Measurements from ENCODE around the gene FXYD6. TPM values are rescaled to one million over a fixed set of nuclear protein-coding genes. Genes with fewer than 3 reads are reported as not detected.

Gene FXYD6
- total RNA-seq, 2 experiments from 2014 or later, result not detected

- DNase-seq (ENCODE audit: low spot score), result no peak
- TF ChIP-seq EZH2phosphoT487 (IDR thresholded peaks at IDR 0.05; ENCODE audit: borderline replicate concordance, low read depth, low read length) (no peak), CTCF (conservative IDR thresholded peaks at IDR 0.05; ENCODE audit: low read length) (no peak)
- Histone ChIP-seq H3K36me3 (ENCODE audit: insufficient read depth, low read length) (no peaks in the 10 kb centered on the region), H4K20me1 (ENCODE audit: insufficient read depth, low read length) (no peaks in the 10 kb centered on the region), H3K4me1 (ENCODE audit: insufficient read depth, low read length, poor library complexity, severe bottlenecking) (no peaks in the 10 kb centered on the region), H2AFZ (ENCODE audit: low read length) (no peak overlapping the region), H3K79me2 (ENCODE audit: insufficient read depth, low read depth, low read length) (no peaks in the 10 kb centered on the region), H3K9me2 (ENCODE audit: insufficient read depth, low read length) (no peaks in the 10 kb centered on the region), H3K9me3 (ENCODE audit: low read length) (no peaks in the 10 kb centered on the region), H3K4me2 (ENCODE audit: low read length) (no peak overlapping the region), H3K27ac (ENCODE audit: low read depth, low read length, poor library complexity, severe bottlenecking) (no peak overlapping the region), H3K4me3 (ENCODE audit: low read depth, low read length, poor library complexity, severe bottlenecking) (no peak overlapping the region)
- intact Hi-C loops (cut with micrococcal nuclease; ENCODE audit: unreplicated experiment), result no loop called here
- CTCF ChIA-PET (ENCODE audit: unreplicated experiment), result no interaction called here
- BruUV-seq (replicated peaks), result no TSS peak
- POLR2A ChIA-PET, result no interaction called here
Observed at GRCh38 chr11:117909611-117910382, 33.3 kb upstream of the FXYD6 start.

GRCh38 chr11:117908959-117909610, 32.6 kb upstream of the FXYD6 start:
- no TSS peak for BruUV-seq (replicated peaks)
- H3K4me1 ChIP-seq (ENCODE audit: insufficient read depth, low read length, poor library complexity, severe bottlenecking), result no peaks in the 10 kb centered on the region
- intact Hi-C loops (cut with micrococcal nuclease; ENCODE audit: unreplicated experiment), result no loop called here
- H3K79me2 ChIP-seq (ENCODE audit: insufficient read depth, low read depth, low read length), result no peaks in the 10 kb centered on the region
- H3K4me2 ChIP-seq (ENCODE audit: low read length), result no peak overlapping the region
- POLR2A ChIA-PET, result no interaction called here
- no peak for DNase-seq (ENCODE audit: low spot score)
- no peaks in the 10 kb centered on the region for H4K20me1 ChIP-seq (ENCODE audit: insufficient read depth, low read length)
- no peak overlapping the region for H3K4me3 ChIP-seq (ENCODE audit: low read depth, low read length, poor library complexity, severe bottlenecking)
- H3K9me3 ChIP-seq (ENCODE audit: low read length), result no peaks in the 10 kb centered on the region
- no peaks in the 10 kb centered on the region for H3K36me3 ChIP-seq (ENCODE audit: insufficient read depth, low read length)
- TF ChIP-seq EZH2phosphoT487 (IDR thresholded peaks at IDR 0.05; ENCODE audit: borderline replicate concordance, low read depth, low read length), result no peak
- TF ChIP-seq CTCF (conservative IDR thresholded peaks at IDR 0.05; ENCODE audit: low read length), result no peak
- H3K27ac ChIP-seq (ENCODE audit: low read depth, low read length, poor library complexity, severe bottlenecking), result no peak overlapping the region
- CTCF ChIA-PET (ENCODE audit: unreplicated experiment), result no interaction called here
- H3K9me2 ChIP-seq (ENCODE audit: insufficient read depth, low read length), result no peaks in the 10 kb centered on the region
- no peak overlapping the region for H2AFZ ChIP-seq (ENCODE audit: low read length)

Measured in OCI-LY7 (cell line).